ENCODE measurements around the gene PALB2. TPM values are rescaled to one million over a fixed set of nuclear protein-coding genes. Genes with fewer than 3 reads are reported as not detected.
"Not testable (repeated sequence)": the region's sequence is repeated elsewhere in the genome, so short reads cannot be mapped to it uniquely, and the experiment has no call there.

PALB2 gene
- polyA plus RNA-seq, 3 donors, result 2.3 to 3.3 (median 2.5) TPM

GRCh38 chr16:23587726-23588125 is 53.4 kb downstream of the PALB2 start:
- H3K9ac ChIP-seq (ENCODE audit: insufficient read depth, low read length, poor library complexity, severe bottlenecking), result no peak overlapping the region
- DNase-seq, result no peak
- Mint-ChIP-seq H3K36me3 (peaks cover 72 to 95% of the 10 kb centered on the region in 2 donors), H3K9me3 (no peaks in the 10 kb centered on the region), H3K4me3 (no peak overlapping the region), H3K27ac (peak overlapping the region in 1 of 7 donors; percentile 45), H3K4me1 (no peaks in the 10 kb centered on the region), H3K27me3 (ENCODE audit: low read depth in 3 of 3) (no peaks in the 10 kb centered on the region)
- no peak for TF ChIP-seq CTCF (IDR thresholded peaks at IDR 0.05)
- WGBS (ENCODE audit: insufficient coverage), result 100% methylated on average over 2 of the region's 5 CpGs
- peaks cover 55% of the 10 kb centered on the region for H3K79me2 ChIP-seq (ENCODE audit: insufficient read depth, low read length)
- peaks cover 48% of the 10 kb centered on the region for H4K20me1 ChIP-seq (ENCODE audit: insufficient read depth, low read length)
- H3K27ac ChIP-seq (ENCODE audit: low read depth in 1 of 2, low read length in 2 of 2), result no peak overlapping the region
- H3K36me3 ChIP-seq (replicated peaks in 1 of 2; ENCODE audit: control insufficient read depth in 1 of 2, insufficient read depth in 2 of 2, low read length in 2 of 2), result peaks cover 62 to 86% of the 10 kb centered on the region in 2 donors
- no peaks in the 10 kb centered on the region for H3K27me3 ChIP-seq (ENCODE audit: control insufficient read depth in 2 of 2, insufficient read depth in 2 of 2, low read length in 2 of 2)
- H3K4me2 ChIP-seq (replicated peaks; ENCODE audit: extremely low read depth, low read length, poor library complexity, severe bottlenecking), result no peak overlapping the region
- H3K4me3 ChIP-seq (replicated peaks in 1 of 3; ENCODE audit: low read depth in 2 of 3, low read length in 3 of 3), result no peak overlapping the region
- H2AFZ ChIP-seq (ENCODE audit: insufficient read depth, low read depth, low read length, poor library complexity, severe bottlenecking), result no peak overlapping the region
- no peaks in the 10 kb centered on the region for H3K9me3 ChIP-seq (replicated peaks in 1 of 2; ENCODE audit: control insufficient read depth in 1 of 2, insufficient read depth in 1 of 2, low read length in 2 of 2)
- intact Hi-C loops (cut with micrococcal nuclease), result no loop called here
- no peaks in the 10 kb centered on the region for H3K4me1 ChIP-seq (ENCODE audit: control insufficient read depth in 1 of 2, insufficient read depth in 2 of 2, low read length in 2 of 2)

- Mint-ChIP-seq H3K27me3 (ENCODE audit: low read depth in 3 of 3) (no peaks in the 10 kb centered on the region), H3K9me3 (no peaks in the 10 kb centered on the region), H3K4me1 (no peaks in the 10 kb centered on the region), H3K4me3 (no peak overlapping the region), H3K36me3 (peaks cover 73 to 94% of the 10 kb centered on the region in 2 donors), H3K27ac (peak overlapping the region in 1 of 7 donors; percentile 62)
- Histone ChIP-seq H3K4me2 (replicated peaks; ENCODE audit: extremely low read depth, low read length, poor library complexity, severe bottlenecking) (no peak overlapping the region), H3K36me3 (replicated peaks in 1 of 2; ENCODE audit: control insufficient read depth in 1 of 2, insufficient read depth in 2 of 2, low read length in 2 of 2) (peaks cover 55 to 86% of the 10 kb centered on the region in 2 donors), H3K79me2 (ENCODE audit: insufficient read depth, low read length) (peaks cover 22% of the 10 kb centered on the region), H3K27ac (ENCODE audit: low read depth in 1 of 2, low read length in 2 of 2) (no peak overlapping the region), H2AFZ (ENCODE audit: insufficient read depth, low read depth, low read length, poor library complexity, severe bottlenecking) (no peak overlapping the region), H4K20me1 (ENCODE audit: insufficient read depth, low read length) (peaks cover 16% of the 10 kb centered on the region), H3K9ac (ENCODE audit: insufficient read depth, low read length, poor library complexity, severe bottlenecking) (no peak overlapping the region), H3K4me1 (ENCODE audit: control insufficient read depth in 1 of 2, insufficient read depth in 2 of 2, low read length in 2 of 2) (no peaks in the 10 kb centered on the region), H3K9me3 (replicated peaks in 1 of 2; ENCODE audit: control insufficient read depth in 1 of 2, insufficient read depth in 1 of 2, low read length in 2 of 2) (no peaks in the 10 kb centered on the region), H3K4me3 (replicated peaks in 1 of 3; ENCODE audit: low read depth in 2 of 3, low read length in 3 of 3) (no peak overlapping the region), H3K27me3 (ENCODE audit: control insufficient read depth in 2 of 2, insufficient read depth in 2 of 2, low read length in 2 of 2) (no peaks in the 10 kb centered on the region)
- intact Hi-C loops (cut with micrococcal nuclease), result no loop called here
- TF ChIP-seq CTCF (IDR thresholded peaks at IDR 0.05), result no peak
- WGBS (ENCODE audit: insufficient coverage), result 98% methylated on average over 6 of the region's 14 CpGs
- no peak for DNase-seq
These were observed 56.7 kb downstream of the PALB2 start for GRCh38 chr16:23584186-23585076.

GRCh38 chr16:23583271-23583670 is 57.8 kb downstream of the PALB2 start:
- 95% methylated on average over 6 of the region's 30 CpGs for WGBS (ENCODE audit: insufficient coverage)
- H3K4me1 ChIP-seq (ENCODE audit: control insufficient read depth in 1 of 2, insufficient read depth in 2 of 2, low read length in 2 of 2); H2AFZ ChIP-seq (ENCODE audit: insufficient read depth, low read depth, low read length, poor library complexity, severe bottlenecking); H3K27me3 Mint-ChIP-seq (ENCODE audit: low read depth in 3 of 3); H3K4me3 Mint-ChIP-seq; H3K27ac ChIP-seq (ENCODE audit: low read depth in 1 of 2, low read length in 2 of 2); intact Hi-C loops (cut with micrococcal nuclease); H3K9me3 ChIP-seq (replicated peaks in 1 of 2; ENCODE audit: control insufficient read depth in 1 of 2, insufficient read depth in 1 of 2, low read length in 2 of 2); H3K4me3 ChIP-seq (replicated peaks in 1 of 3; ENCODE audit: low read depth in 2 of 3, low read length in 3 of 3); H3K4me1 Mint-ChIP-seq; DNase-seq; H3K4me2 ChIP-seq (replicated peaks; ENCODE audit: extremely low read depth, low read length, poor library complexity, severe bottlenecking); H3K9me3 Mint-ChIP-seq; H3K27me3 ChIP-seq (ENCODE audit: control insufficient read depth in 2 of 2, insufficient read depth in 2 of 2, low read length in 2 of 2); H3K9ac ChIP-seq (ENCODE audit: insufficient read depth, low read length, poor library complexity, severe bottlenecking): not testable (repeated sequence)
- Histone ChIP-seq H3K79me2 (ENCODE audit: insufficient read depth, low read length) (peaks cover 16% of the 10 kb centered on the region), H4K20me1 (ENCODE audit: insufficient read depth, low read length) (peaks cover 12% of the 10 kb centered on the region), H3K36me3 (replicated peaks in 1 of 2; ENCODE audit: control insufficient read depth in 1 of 2, insufficient read depth in 2 of 2, low read length in 2 of 2) (peaks cover 59 to 80% of the 10 kb centered on the region in 2 donors)
- peak overlapping the region in 1 of 7 donors; percentile 76 for H3K27ac Mint-ChIP-seq
- H3K36me3 Mint-ChIP-seq, result peaks cover 66 to 88% of the 10 kb centered on the region in 2 donors

Measured in CD14-positive monocyte (primary cell).